ENCODE measurements around the gene TMEM179.

Gene TMEM179

DNA sequence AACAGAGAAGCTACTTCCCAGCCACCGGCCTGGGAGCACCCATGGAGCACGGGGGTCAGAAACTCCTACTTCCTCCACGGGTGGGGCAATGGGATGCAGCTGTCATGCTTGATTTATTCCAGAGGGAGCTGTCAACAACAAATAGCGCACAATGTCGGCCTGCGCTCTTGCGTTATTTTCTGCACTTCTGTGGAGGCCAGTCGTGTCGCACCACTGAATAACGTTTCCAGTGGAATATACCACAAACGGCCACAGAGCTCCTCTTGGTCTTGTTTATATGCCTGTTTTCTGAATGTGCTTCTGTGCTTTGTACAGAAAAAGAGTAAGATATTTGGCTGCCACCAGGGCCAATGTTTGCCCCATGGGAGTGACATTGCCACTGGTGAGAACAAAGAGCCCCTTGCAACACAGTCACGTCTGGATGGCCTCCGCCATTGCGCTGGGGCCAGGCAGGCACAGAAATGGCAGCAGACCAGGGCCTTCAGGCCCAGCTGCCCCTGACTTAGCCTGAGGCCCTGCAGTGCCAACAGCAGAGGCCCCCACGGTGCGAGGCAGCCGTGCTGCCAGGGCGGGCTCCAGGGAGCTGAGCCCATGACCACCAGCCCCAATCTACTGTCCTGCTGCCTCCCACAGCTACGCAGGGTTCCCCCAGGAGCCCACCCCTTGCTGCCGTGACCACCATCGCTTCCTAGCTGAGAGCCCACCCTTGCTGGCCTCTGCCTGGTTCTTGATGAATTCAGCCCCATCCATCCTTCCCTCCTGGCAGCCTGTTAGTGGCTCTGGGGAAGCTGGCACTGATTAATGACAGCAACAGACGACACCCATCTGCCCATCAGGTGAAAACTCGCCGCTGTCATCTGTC lies 28.9 kb upstream of the TMEM179 start:
- TF ChIP-seq, protein P1, sequence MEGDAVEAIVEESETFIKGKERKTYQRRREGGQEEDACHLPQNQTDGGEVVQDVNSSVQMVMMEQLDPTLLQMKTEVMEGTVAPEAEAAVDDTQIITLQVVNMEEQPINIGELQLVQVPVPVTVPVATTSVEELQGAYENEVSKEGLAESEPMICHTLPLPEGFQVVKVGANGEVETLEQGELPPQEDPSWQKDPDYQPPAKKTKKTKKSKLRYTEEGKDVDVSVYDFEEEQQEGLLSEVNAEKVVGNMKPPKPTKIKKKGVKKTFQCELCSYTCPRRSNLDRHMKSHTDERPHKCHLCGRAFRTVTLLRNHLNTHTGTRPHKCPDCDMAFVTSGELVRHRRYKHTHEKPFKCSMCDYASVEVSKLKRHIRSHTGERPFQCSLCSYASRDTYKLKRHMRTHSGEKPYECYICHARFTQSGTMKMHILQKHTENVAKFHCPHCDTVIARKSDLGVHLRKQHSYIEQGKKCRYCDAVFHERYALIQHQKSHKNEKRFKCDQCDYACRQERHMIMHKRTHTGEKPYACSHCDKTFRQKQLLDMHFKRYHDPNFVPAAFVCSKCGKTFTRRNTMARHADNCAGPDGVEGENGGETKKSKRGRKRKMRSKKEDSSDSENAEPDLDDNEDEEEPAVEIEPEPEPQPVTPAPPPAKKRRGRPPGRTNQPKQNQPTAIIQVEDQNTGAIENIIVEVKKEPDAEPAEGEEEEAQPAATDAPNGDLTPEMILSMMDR (IDR thresholded peaks at IDR 0.05; ENCODE audit: control insufficient read depth, insufficient read depth, low read depth, low read length, missing control alignments), result no peak
- DNase-seq (ENCODE audit: low read depth), result no peak
- no peak overlapping the region for H3K4me3 ChIP-seq (ENCODE audit: control insufficient read depth, low read depth, low read length)

DNA sequence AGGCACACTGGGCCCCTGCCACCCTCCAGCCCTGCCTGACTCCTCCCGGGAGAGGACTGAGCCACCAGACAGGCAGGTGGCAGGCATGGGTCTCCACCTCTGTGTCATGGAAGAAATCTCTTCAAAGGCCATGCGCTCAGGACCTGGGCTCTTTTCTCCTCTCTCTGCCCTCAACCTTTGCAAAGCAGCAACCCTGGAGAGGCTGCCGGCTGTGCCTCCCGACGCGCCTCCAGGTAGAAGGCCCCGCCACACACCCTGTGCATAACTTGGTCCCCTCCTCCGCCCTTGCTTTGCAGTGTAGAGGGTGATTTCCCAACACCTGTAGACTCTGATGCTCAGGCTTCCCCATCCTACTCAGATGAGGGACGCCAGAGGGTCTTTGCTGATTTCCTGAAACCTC lies 28.2 kb upstream of the TMEM179 start:
- H3K4me3 ChIP-seq (ENCODE audit: control insufficient read depth, low read depth, low read length), result no peak overlapping the region
- DNase-seq (ENCODE audit: low read depth), result no peak
- TF ChIP-seq, protein P1 (IDR thresholded peaks at IDR 0.05; ENCODE audit: control insufficient read depth, insufficient read depth, low read depth, low read length, missing control alignments), result no peak

DNA sequence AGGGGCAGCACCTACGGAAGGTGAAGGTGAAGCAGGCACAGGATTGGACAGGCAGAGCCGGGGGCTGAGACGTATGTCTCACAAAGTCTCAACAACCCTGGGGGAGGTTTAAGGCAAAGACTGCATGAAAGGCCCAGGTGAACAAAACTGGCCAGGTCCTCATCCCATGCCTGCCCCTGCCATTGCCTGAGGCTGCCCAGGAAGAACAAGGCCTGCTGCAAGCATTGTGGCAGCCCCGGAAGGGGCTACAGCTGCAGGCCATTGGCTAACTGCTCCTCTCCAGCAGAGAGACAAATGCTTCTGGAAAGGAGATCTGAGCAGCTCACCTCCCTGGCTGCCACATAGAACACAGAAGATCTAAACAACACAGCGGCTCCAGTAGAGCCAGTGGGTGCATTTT lies 20.4 kb upstream of the TMEM179 start:
- no peak overlapping the region for H3K4me3 ChIP-seq (ENCODE audit: control insufficient read depth, low read depth, low read length)
- DNase-seq (ENCODE audit: low read depth), result no peak
- TF ChIP-seq, protein P1 (IDR thresholded peaks at IDR 0.05; ENCODE audit: control insufficient read depth, insufficient read depth, low read depth, low read length, missing control alignments), result no peak

DNA sequence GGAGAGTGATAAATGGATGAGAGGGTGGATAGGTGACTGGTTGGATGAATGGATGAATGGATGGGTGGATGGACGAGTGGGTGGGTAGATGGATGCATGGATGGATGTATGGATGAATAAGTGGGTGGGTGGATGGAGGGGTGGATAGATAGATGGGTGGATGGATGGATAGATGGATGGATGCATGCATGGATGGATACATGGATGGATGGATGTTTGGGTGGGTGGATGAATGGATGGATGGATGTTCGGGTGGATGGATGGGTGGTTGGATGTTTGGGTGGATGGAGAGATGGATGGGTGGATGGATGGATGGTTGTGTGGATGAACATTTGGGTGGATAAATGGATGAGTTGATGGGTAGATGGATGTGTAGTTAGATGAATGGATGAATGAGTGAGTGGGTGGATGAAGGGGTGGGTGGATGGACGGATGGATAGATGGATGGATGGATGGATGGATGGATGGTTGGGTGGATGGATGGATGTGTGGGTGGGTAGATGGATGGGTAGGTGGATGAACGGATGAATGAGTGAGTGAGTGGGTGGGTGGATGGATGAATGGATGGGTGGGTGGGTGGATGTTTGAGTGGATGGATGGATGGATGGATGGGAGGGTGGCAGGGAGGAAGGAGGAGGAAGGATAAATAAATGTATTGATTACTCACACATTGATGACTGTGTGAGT lies 9.7 kb upstream of the TMEM179 start:
- DNase-seq (ENCODE audit: low read depth), result no peak
- no peak overlapping the region for H3K4me3 ChIP-seq (ENCODE audit: control insufficient read depth, low read depth, low read length)
- TF ChIP-seq, protein P1 (IDR thresholded peaks at IDR 0.05; ENCODE audit: control insufficient read depth, insufficient read depth, low read depth, low read length, missing control alignments), result no peak

DNA sequence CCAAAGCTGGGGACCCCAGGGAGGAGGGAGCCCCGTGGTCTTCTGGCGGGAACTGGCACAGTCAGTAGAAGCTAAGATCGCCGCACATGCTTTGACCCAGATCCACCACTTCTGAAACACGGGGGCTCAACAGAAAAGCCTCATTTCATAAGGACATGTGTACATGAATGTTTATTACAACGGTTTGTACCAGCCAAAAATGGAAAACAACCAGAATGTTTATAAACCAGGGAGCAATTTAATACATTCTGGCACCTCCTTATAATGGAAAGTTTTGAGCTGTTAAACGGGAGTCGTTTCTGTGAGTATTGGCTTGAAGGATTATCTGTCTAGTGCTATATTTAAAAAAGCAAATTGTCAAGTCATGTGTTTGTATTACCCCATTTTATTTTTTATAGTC lies 7.3 kb upstream of the TMEM179 start:
- H3K4me3 ChIP-seq (ENCODE audit: control insufficient read depth, low read depth, low read length), result no peak overlapping the region
- DNase-seq (ENCODE audit: low read depth), result no peak
- TF ChIP-seq, protein P1 (IDR thresholded peaks at IDR 0.05; ENCODE audit: control insufficient read depth, insufficient read depth, low read depth, low read length, missing control alignments), result no peak

DNA sequence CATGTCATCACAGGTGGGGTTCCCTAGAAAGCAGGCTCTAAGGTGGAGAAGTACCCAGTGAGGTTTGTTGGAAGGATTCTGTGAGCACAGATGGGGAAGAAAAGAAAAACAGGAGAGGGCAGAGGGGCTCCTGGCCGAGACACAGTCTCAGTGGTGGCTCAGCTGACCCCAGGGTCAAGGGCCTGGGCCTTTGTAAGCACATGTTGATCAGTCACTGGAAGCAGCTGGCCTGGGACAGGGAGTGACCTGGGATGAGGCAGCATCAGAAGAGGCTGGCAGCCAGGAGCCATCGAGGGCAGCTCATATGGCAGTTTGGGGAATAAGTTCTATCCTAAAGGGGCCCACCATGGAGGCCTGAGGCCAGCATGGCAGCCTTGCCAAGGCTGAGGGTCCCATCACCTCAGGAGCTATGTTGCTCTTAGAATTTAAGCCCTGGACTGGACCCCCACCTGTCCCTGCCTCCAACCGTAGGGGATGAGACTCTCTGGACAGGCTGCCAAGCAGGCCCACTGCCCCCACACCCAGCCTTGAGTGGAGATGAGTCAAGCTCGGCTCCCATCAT lies 6.3 kb upstream of the TMEM179 start:
- H3K4me3 ChIP-seq (ENCODE audit: control insufficient read depth, low read depth, low read length), result no peak overlapping the region
- TF ChIP-seq, protein P1 (IDR thresholded peaks at IDR 0.05; ENCODE audit: control insufficient read depth, insufficient read depth, low read depth, low read length, missing control alignments), result no peak
- DNase-seq (ENCODE audit: low read depth), result no peak

All from AG09309 (cell line).